Muscle layer of colon (tissue), 2 donors: ENCODE data around the gene KDM1A.

Experiments
- H3K27ac ChIP-seq: one replicate; pipeline ENCODE4 v1.7.0; 2013; ENCODE audit warnings: low read depth, mild to moderate bottlenecking, low read length, moderate library complexity
- H3K27me3 ChIP-seq, 2 donors: one replicate each; pipeline ENCODE4 v1.7.0; 2013; ENCODE audit warnings: low read length in 2 of 2, mild to moderate bottlenecking in 2 of 2; ENCODE audit not compliant: insufficient read depth in 2 of 2, control insufficient read depth in 1 of 2
- H3K36me3 ChIP-seq: one replicate; pipeline ENCODE4 v1.7.0; 2013; ENCODE audit warnings: mild to moderate bottlenecking, low read length; ENCODE audit not compliant: insufficient read depth
- H3K4me1 ChIP-seq: one replicate; pipeline ENCODE4 v1.7.0; 2013; ENCODE audit warnings: mild to moderate bottlenecking, low read length; ENCODE audit not compliant: insufficient read depth
- H3K4me3 ChIP-seq, 2 donors: one replicate each; pipeline ENCODE4 v1.7.0; 2013; ENCODE audit warnings: low read length in 2 of 2, low read depth in 1 of 2, mild to moderate bottlenecking in 1 of 2, moderate library complexity in 1 of 2
- H3K9ac ChIP-seq: one replicate; pipeline ENCODE4 v1.7.0; 2013; ENCODE audit warnings: low read length
- H3K9me3 ChIP-seq: one replicate; pipeline ENCODE4 v1.7.0; 2013; ENCODE audit warnings: mild to moderate bottlenecking, low read length
- donor health status: abdominal sarcoma.
- donor health status: Adenocarcinoma of cecum.

Gene KDM1A

GRCh38 chr1:23126200-23126599 is 106.9 kb downstream of the KDM1A start:
- H3K9me3 ChIP-seq, result no peaks in the 10 kb centered on the region
- H3K27ac ChIP-seq, result no peak overlapping the region
- H3K27me3 ChIP-seq, result no peaks in the 10 kb centered on the region
- H3K4me1 ChIP-seq, result peaks cover 19% of the 10 kb centered on the region
- no peak overlapping the region for H3K4me3 ChIP-seq
- no peaks in the 10 kb centered on the region for H3K36me3 ChIP-seq
- no peak overlapping the region for H3K9ac ChIP-seq

DNA sequence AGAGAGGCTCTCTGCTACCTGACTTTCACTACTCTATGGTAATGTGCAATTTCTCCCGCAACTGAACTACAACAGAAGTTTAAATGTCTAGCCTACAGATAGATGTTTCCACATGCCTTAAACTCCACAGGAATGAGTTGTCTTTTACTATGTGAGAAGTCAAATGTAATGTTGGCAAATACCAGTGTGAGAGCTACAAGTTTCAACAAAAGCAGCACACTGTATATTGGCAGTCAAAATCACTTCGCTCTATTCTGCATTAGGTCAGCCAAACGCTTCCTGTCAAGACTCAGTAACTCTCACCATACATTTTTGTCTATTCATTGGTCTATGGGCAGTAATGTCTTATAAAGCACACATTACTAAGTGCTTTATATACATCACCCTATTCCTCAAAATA is 107.5 kb downstream of the KDM1A start:
- peaks cover 19% of the 10 kb centered on the region for H3K4me1 ChIP-seq
- no peaks in the 10 kb centered on the region for H3K9me3 ChIP-seq
- no peak overlapping the region for H3K4me3 ChIP-seq
- H3K27ac ChIP-seq, result no peak overlapping the region
- H3K27me3 ChIP-seq, result no peaks in the 10 kb centered on the region
- H3K36me3 ChIP-seq, result no peaks in the 10 kb centered on the region
- H3K9ac ChIP-seq, result no peak overlapping the region

- Histone ChIP-seq H3K4me3 (no peak overlapping the region), H3K27ac (no peak overlapping the region), H3K9ac (no peak overlapping the region), H3K4me1 (no peaks in the 10 kb centered on the region), H3K27me3 (no peaks in the 10 kb centered on the region), H3K9me3 (no peaks in the 10 kb centered on the region), H3K36me3 (no peaks in the 10 kb centered on the region)
Measured at GRCh38 chr1:23129846-23130245, 110.6 kb downstream of the KDM1A start.

DNA sequence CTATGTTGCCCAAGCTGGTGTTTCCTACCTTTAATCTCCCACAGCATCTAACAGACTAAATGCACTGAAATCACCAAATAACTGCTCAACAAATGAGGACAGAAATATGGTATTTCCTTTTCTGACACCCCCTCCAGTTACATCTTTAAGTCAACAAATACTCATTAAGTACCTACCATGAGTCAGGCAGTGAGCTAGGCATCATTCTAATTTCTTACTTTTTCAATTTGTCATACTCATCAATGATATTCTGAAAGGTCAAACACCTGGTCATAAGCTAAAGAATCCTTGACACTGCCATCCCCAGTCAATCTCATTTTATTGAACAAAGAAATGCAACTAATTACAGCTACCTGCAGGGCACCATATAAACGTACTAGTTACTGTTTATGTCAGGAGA is 112.8 kb downstream of the KDM1A start:
- no peaks in the 10 kb centered on the region for H3K4me1 ChIP-seq
- no peak overlapping the region for H3K9ac ChIP-seq
- H3K27ac ChIP-seq, result no peak overlapping the region
- no peaks in the 10 kb centered on the region for H3K27me3 ChIP-seq
- no peaks in the 10 kb centered on the region for H3K36me3 ChIP-seq
- H3K9me3 ChIP-seq, result no peaks in the 10 kb centered on the region
- no peak overlapping the region for H3K4me3 ChIP-seq
